A549 (cell line): ENCODE data around the gene RPTOR. TPM values are rescaled to one million over a fixed set of nuclear protein-coding genes. Genes with fewer than 3 reads are reported as not detected.

Source experiments
- ATAC-seq, 2 experiments: fragments of 200-7000 bp in 1 of 2; fragments of >200 bp in 1 of 2; cut with Nextera tagmentation in 1 of 2; cut with Tn5 transposase in 1 of 2; 3 replicates each; pipeline versions ENCODE4 v1.8.0 to v1.9.1; 2018 to 2020; ENCODE audit warnings: mild to moderate bottlenecking in 1 of 2, moderate library complexity in 1 of 2
- CTCF ChIA-PET: fragments of 300-600 bp; sonication (Branson Sonifier 250); formaldehyde crosslinking; extraction: SDS; loops from one replicate; lab custom pipeline; 2021; ENCODE audit warnings: antibody characterized with exemption, inconsistent platforms; lab: Yijun Ruan, JAX
- POLR2A ChIA-PET: fragments of 350-600 bp; formaldehyde crosslinking; extraction: SDS; loops from one replicate; lab custom pipeline; 2021; ENCODE audit warnings: antibody characterized with exemption, inconsistent platforms; lab: Yijun Ruan, JAX
- DNase-seq, 2 experiments: peaks; one replicate each; pipeline versions ENCODE4 v3.0.0 to v3.0.0-alpha.2; 2011 to 2016; ENCODE audit warnings: low read depth in 1 of 2, low spot score in 1 of 2
- FAIRE-seq: peaks from 2 replicates; lab custom pipeline; 2011; peaks lifted over from hg19 to GRCh38; lab: Jason Lieb, UNC
- H3K27ac ChIP-seq, 2 experiments: fragments of >200 bp; sonication (Bioruptor Twin); formaldehyde crosslinking; 3 replicates each; pipeline ENCODE4 v1.5.1; 2016 to 2017
- H3K4me1 ChIP-seq: fragments of >200 bp; sonication (Bioruptor Twin); formaldehyde crosslinking; 3 replicates; pipeline ENCODE4 v1.6.1; 2016
- H3K4me2 ChIP-seq: fragments of >200 bp; sonication (Bioruptor Twin); formaldehyde crosslinking; 3 replicates; pipeline ENCODE4 v1.6.1; 2016
- H3K4me3 ChIP-seq: fragments of >200 bp; sonication (Bioruptor Twin); formaldehyde crosslinking; 3 replicates; pipeline ENCODE4 v1.5.1; 2016
- H3K9me3 ChIP-seq: fragments of >200 bp; sonication (Bioruptor Twin); formaldehyde crosslinking; 3 replicates; pipeline ENCODE4 v1.6.1; 2016
- CBX2 ChIP-seq: fragments of 200-600 bp; sonication (generic); IDR thresholded peaks from 2 replicates; pipeline ENCODE4 v1.6.1; 2016; ENCODE audit warnings: low read depth, mild to moderate bottlenecking, borderline replicate concordance
- CHD2 ChIP-seq: fragments of 150-350 bp; IDR thresholded peaks from 2 replicates; pipeline ENCODE4 v1.6.1; 2014; ENCODE audit warnings: low read length; ENCODE audit not compliant: partially characterized antibody
- EHF ChIP-seq: fragments of 250-450 bp; sonication (Bioruptor Pico); IDR thresholded peaks from 2 replicates; pipeline ENCODE4 v1.5.0; 2020; ENCODE audit warnings: mild to moderate bottlenecking
- EP300 ChIP-seq, 2 experiments: fragments of >200 bp; sonication (Bioruptor Twin); formaldehyde crosslinking; IDR thresholded peaks; 2 replicates in 1 of 2; 3 replicates in 1 of 2; pipeline ENCODE4 v1.6.1; 2016 to 2017
- HDAC2 ChIP-seq: fragments of 200-600 bp; sonication (generic); IDR thresholded peaks from 2 replicates; pipeline ENCODE4 v1.6.1; 2016
- HES2 ChIP-seq: fragments of >200 bp; sonication (Bioruptor Twin); formaldehyde crosslinking; IDR thresholded peaks from 2 replicates; pipeline ENCODE4 v1.6.1; 2016
- HEYL ChIP-seq: fragments of 250-450 bp; sonication (Bioruptor Pico); IDR thresholded peaks from 2 replicates; pipeline ENCODE4 v1.8.0; 2021; ENCODE audit warnings: mild to moderate bottlenecking, moderate library complexity
- HOXB13 ChIP-seq: fragments of 250-450 bp; sonication (Bioruptor Pico); IDR thresholded peaks from 2 replicates; pipeline ENCODE4 v1.5.0; 2020; ENCODE audit warnings: low read depth, mild to moderate bottlenecking, moderate library complexity
- JUNB ChIP-seq: fragments of >200 bp; sonication (Bioruptor Twin); formaldehyde crosslinking; IDR thresholded peaks from 2 replicates; pipeline ENCODE4 v1.6.1; 2016
- KDM5A ChIP-seq: fragments of 200-600 bp; sonication (generic); IDR thresholded peaks from 2 replicates; pipeline ENCODE4 v1.6.1; 2016; ENCODE audit warnings: antibody characterized with exemption, mild to moderate bottlenecking
- MAFK ChIP-seq: fragments of 450-650 bp; IDR thresholded peaks from 2 replicates; pipeline ENCODE4 v1.6.1; 2014; ENCODE audit not compliant: partially characterized antibody
- MAX ChIP-seq: IDR thresholded peaks from 2 replicates; pipeline ENCODE4 v1.6.1; 2012
- MYC ChIP-seq: IDR thresholded peaks from 2 replicates; pipeline ENCODE4 v1.6.1; 2012; ENCODE audit warnings: mild to moderate bottlenecking, inconsistent platforms, low read length, improper control_type of control experiment, borderline replicate concordance
- NFE2L2 ChIP-seq: fragments of 150-350 bp; conservative IDR thresholded peaks from 2 replicates; pipeline ENCODE4 v1.6.1; 2014; ENCODE audit warnings: low read length
- NPAS2 ChIP-seq: fragments of 250-450 bp; sonication (Bioruptor Pico); IDR thresholded peaks from 2 replicates; pipeline ENCODE4 v1.8.0; 2022; ENCODE audit warnings: mild to moderate bottlenecking, moderate library complexity, borderline replicate concordance
- NR3C1 ChIP-seq: fragments of >200 bp; sonication (Bioruptor Twin); formaldehyde crosslinking; IDR thresholded peaks from 3 replicates; pipeline ENCODE4 v1.6.1; 2017
- POLR2AphosphoS2 ChIP-seq: conservative IDR thresholded peaks from 2 replicates; pipeline ENCODE4 v1.6.1; 2012; ENCODE audit warnings: low read length, improper control_type of control experiment, inconsistent platforms
- RAD21 ChIP-seq, 2 experiments: fragments of >200 bp in 1 of 2; sonication (Bioruptor Twin) in 1 of 2; formaldehyde crosslinking in 1 of 2; IDR thresholded peaks in 1 of 2; conservative IDR thresholded peaks in 1 of 2; 2 replicates in 1 of 2; 3 replicates in 1 of 2; pipeline ENCODE4 v1.6.1; 2012 to 2018; ENCODE audit warnings: inconsistent platforms in 1 of 2
- RARB ChIP-seq: fragments of 250-450 bp; sonication (Bioruptor Pico); IDR thresholded peaks from 2 replicates; pipeline ENCODE4 v1.8.0; 2021; ENCODE audit warnings: mild to moderate bottlenecking, moderate library complexity
- RCOR1 ChIP-seq: fragments of 150-350 bp; IDR thresholded peaks from 2 replicates; pipeline ENCODE4 v1.6.1; 2014; ENCODE audit warnings: antibody characterized with exemption, low read length, low read depth
- RFX5 ChIP-seq: fragments of 450-650 bp; IDR thresholded peaks from 2 replicates; pipeline ENCODE4 v1.7.1; 2014; ENCODE audit warnings: antibody characterized with exemption, mild to moderate bottlenecking, moderate library complexity
- RNF2 ChIP-seq: fragments of 200-600 bp; sonication (generic); IDR thresholded peaks from 2 replicates; pipeline ENCODE4 v1.6.1; 2016; ENCODE audit warnings: low read depth, mild to moderate bottlenecking, antibody characterized with exemption, moderate library complexity, borderline replicate concordance
- SMC3 ChIP-seq: fragments of >200 bp; sonication (Bioruptor Twin); formaldehyde crosslinking; IDR thresholded peaks from 3 replicates; pipeline ENCODE4 v1.6.1; 2018; ENCODE audit warnings: inconsistent platforms
- SREBF2 ChIP-seq: fragments of 450-650 bp; IDR thresholded peaks from 2 replicates; pipeline ENCODE4 v1.6.1; 2014; ENCODE audit warnings: mild to moderate bottlenecking, moderate library complexity
- TFCP2L1 ChIP-seq: fragments of 250-450 bp; sonication (Bioruptor Pico); IDR thresholded peaks from 2 replicates; pipeline ENCODE4 v1.5.0; 2021; ENCODE audit warnings: mild to moderate bottlenecking
- ZFP36 ChIP-seq: fragments of 450-650 bp; IDR thresholded peaks from 2 replicates; pipeline ENCODE4 v1.6.1; 2014; ENCODE audit warnings: borderline replicate concordance; ENCODE audit not compliant: partially characterized antibody
- ZNF302 ChIP-seq: fragments of 250-450 bp; sonication (Bioruptor Pico); IDR thresholded peaks from 2 replicates; pipeline ENCODE4 v1.9.0; 2021; ENCODE audit warnings: inconsistent platforms, mild to moderate bottlenecking, moderate library complexity
- ZSCAN20 ChIP-seq: fragments of 250-450 bp; sonication (Bioruptor Pico); IDR thresholded peaks from 2 replicates; pipeline ENCODE4 v1.8.0; 2022; ENCODE audit warnings: mild to moderate bottlenecking, moderate library complexity
- WGBS: methylation state at CpG from one replicate; pipeline ENCODE4 v1.1.6; 2017; ENCODE audit errors: missing lambda C conversion rate; 5-methylcytosine and 5-hydroxymethylcytosine counted together
- polyA plus RNA-seq, 4 experiments: library from polyadenylated mRNA; depleted of rRNA in 3 of 4; stranded (reverse); fragments of >200 nt; fragmentation: RNase III in 1 of 4; extraction: RNeasy Plus Mini Kit Qiagen cat#74134 plus additional on column Dnase treatment in 1 of 4; gene quantifications; 2 replicates in 3 of 4; 3 replicates in 1 of 4; pipeline ENCODE4 v1.2.3, GENCODE V29; 2011 to 2017
- TF ChIP-seq, protein P1 (sequence below): fragments of 150-350 bp; IDR thresholded peaks from 2 replicates; pipeline ENCODE4 v1.6.1; 2014; ENCODE audit warnings: low read depth, mild to moderate bottlenecking, low read length
- TF ChIP-seq, protein P2 (sequence below): fragments of 450-650 bp; IDR thresholded peaks from 2 replicates; pipeline ENCODE4 v1.6.1; 2014; ENCODE audit warnings: antibody characterized with exemption
- TF ChIP-seq, protein P3 (sequence below): fragments of >200 bp; sonication (Bioruptor Twin); formaldehyde crosslinking; IDR thresholded peaks from 3 replicates; pipeline ENCODE4 v1.6.1; 2016

Gene RPTOR
- polyA plus RNA-seq, 2 of the 4 experiments (the other 2 are of a cell fraction): 10.8 to 27.1 TPM

DNA sequence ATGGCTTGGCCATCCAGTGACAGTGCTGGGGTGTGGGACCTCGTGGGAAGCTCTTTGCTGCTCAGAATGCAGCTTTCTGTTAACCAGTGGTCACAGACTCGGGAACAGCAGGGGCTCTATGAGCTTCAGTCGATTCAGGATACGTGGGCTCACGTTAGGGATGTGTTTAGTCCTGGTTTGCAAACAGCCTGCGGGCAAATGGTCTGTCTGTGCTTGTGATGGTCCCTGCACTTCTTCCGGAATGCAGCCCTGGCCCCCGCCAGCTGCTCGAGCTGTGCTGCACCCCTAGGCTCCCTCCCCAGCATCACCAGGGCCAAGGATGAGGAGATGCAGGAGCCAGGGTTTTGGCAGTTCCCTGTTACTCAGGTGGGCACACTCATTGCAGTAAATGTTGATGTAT, 274.2 kb downstream of the RPTOR start:
- FAIRE-seq: no peak
- POLR2A ChIA-PET: no interaction called here
- CTCF ChIA-PET: interaction anchor here (0.9 to 5.2 kb wide), 5 partner anchors 8 to 254 kb away, joined by 3 to 26 read pairs (median 4); no protein-coding TSS in a partner anchor

DNA sequence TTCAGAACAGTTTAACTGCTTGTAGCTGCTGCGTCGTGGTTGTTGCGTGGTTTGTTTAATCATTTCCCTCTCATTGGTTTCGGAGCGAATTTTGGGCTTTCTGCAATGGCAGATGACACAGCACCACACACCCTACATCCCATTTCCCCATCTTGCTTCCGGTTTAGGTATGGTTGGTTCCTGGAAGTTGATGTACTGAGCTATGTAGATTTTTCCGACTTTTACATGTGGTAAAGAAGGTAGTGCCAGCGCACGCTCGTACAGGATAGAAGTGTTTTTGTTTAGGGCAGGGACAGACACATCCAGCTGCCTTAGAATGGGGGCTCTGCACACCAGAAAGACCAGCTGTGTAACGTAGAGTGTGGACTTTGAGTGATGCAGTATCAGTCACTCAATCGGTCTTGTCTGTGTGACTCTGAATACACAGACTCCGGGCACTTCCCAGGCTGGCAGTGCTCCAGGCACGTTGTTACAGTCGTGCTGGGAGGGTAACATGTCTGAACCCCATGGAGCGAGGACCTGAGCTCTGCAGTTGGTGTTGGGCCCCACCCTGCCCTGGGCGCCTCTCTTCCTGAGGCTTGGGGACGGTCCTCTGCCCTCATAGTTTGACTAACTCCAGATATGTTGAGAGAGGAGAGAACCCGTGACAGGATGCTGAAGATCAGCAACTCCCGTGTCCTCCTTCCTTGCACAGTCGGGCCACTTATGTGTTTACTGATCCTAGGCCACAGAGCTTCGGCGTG, 275.0 kb downstream of the RPTOR start:
- ChIA-PET CTCF (interaction anchor here (0.6 to 1.5 kb wide), 3 partner anchors 14 to 25 kb away, joined by 3 to 6 read pairs (median 4); no protein-coding TSS in a partner anchor), POLR2A (no interaction called here)
- FAIRE-seq: no peak
- DNase-seq: no peak
- H3K4me3 ChIP-seq: no peak overlapping the region
- TF ChIP-seq TFCP2L1: no peak
- no peak for TF ChIP-seq MYC
- TF ChIP-seq HDAC2: no peak
- TF ChIP-seq ZNF302 (CRISPR knock-in tag): no peak
- no peak for TF ChIP-seq HOXB13 (CRISPR knock-in tag)
- TF ChIP-seq SREBF2: no peak
- TF ChIP-seq, protein P1, sequence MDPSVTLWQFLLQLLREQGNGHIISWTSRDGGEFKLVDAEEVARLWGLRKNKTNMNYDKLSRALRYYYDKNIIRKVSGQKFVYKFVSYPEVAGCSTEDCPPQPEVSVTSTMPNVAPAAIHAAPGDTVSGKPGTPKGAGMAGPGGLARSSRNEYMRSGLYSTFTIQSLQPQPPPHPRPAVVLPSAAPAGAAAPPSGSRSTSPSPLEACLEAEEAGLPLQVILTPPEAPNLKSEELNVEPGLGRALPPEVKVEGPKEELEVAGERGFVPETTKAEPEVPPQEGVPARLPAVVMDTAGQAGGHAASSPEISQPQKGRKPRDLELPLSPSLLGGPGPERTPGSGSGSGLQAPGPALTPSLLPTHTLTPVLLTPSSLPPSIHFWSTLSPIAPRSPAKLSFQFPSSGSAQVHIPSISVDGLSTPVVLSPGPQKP: no peak
- no peak for TF ChIP-seq SMC3
- no peak for TF ChIP-seq ZSCAN20
- TF ChIP-seq NFE2L2: no peak
- H3K27ac ChIP-seq: no peak overlapping the region
- H3K9me3 ChIP-seq: no peaks in the 10 kb centered on the region
- H3K4me1 ChIP-seq: 0 out of 3 replicates have a peak, but pooled peaks cover 5% of the 10 kb centered on the region
- ATAC-seq: no peak; a peak in 1 of 6 replicates
- WGBS: 89% methylated on average over 21 of the region's 23 CpGs
- H3K4me2 ChIP-seq: no peak overlapping the region

More for the DNA sequence above, 274.2 kb downstream of the RPTOR start:
- no peak overlapping the region for H3K27ac ChIP-seq
- DNase-seq (no peak), ATAC-seq (no peak)
- no peak overlapping the region for H3K4me2 ChIP-seq
- TF ChIP-seq NFE2L2: no peak
- TF ChIP-seq RNF2: no peak
- no peak for TF ChIP-seq RCOR1
- no peak for TF ChIP-seq CHD2
- TF ChIP-seq EP300 (IDR thresholded peaks at IDR 0.05): no peak
- no peak for TF ChIP-seq ZNF302 (CRISPR knock-in tag)
- TF ChIP-seq RARB: no peak
- TF ChIP-seq HDAC2: no peak
- TF ChIP-seq SREBF2: no peak
- TF ChIP-seq NPAS2 (CRISPR knock-in tag): no peak
- TF ChIP-seq POLR2AphosphoS2: no peak
- TF ChIP-seq ZSCAN20: no peak
- TF ChIP-seq, protein P2, sequence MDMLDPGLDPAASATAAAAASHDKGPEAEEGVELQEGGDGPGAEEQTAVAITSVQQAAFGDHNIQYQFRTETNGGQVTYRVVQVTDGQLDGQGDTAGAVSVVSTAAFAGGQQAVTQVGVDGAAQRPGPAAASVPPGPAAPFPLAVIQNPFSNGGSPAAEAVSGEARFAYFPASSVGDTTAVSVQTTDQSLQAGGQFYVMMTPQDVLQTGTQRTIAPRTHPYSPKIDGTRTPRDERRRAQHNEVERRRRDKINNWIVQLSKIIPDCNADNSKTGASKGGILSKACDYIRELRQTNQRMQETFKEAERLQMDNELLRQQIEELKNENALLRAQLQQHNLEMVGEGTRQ: no peak
- 0 out of 3 replicates have a peak, but pooled peaks cover 5% of the 10 kb centered on the region for H3K4me1 ChIP-seq
- WGBS: 95% methylated on average over 9 of the region's 9 CpGs
- no peak overlapping the region for H3K4me3 ChIP-seq
- H3K9me3 ChIP-seq: no peaks in the 10 kb centered on the region

DNA sequence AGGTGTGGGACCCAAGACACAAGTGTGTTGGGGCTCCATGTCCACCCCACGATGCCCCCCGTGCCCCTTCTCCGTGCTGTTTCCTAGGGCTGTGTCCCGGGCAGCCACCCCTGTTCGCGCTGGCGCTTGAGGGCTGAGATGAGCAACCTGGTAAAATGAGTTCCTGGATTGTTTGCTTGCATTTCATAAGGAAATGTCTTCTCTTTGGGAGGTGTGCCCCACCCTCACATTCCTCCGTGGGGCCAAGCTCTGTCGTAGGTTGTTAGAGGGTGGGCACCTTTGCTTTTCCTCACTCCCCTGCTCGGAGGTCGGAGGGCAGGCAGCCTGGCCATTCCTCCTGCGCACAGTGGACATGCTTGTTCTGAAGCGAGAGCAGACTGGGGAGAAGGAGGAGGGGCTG, 275.7 kb downstream of the RPTOR start:
- WGBS: 88% methylated on average over 13 of the region's 13 CpGs

More for the DNA sequence above, 275.7 kb downstream of the RPTOR start:
- ChIA-PET POLR2A (no interaction called here), CTCF (interaction anchor here (1.6 kb wide), 1 partner anchor 8 kb away, joined by 5 read pairs; no protein-coding TSS in a partner anchor)
- TF ChIP-seq SMC3: no peak
- TF ChIP-seq RARB: no peak
- TF ChIP-seq EHF (CRISPR knock-in tag): no peak
- no peak for TF ChIP-seq JUNB
- no peak for TF ChIP-seq KDM5A
- no peak for TF ChIP-seq NR3C1
- TF ChIP-seq MAFK: no peak
- no peak for TF ChIP-seq TFCP2L1
- no peak for TF ChIP-seq MAX
- no peak for TF ChIP-seq HES2
- no peak for TF ChIP-seq CBX2
- no peak for TF ChIP-seq NPAS2 (CRISPR knock-in tag)
- no peak for TF ChIP-seq RAD21 (conservative IDR thresholded peaks at IDR 0.05 in 1 of 2, IDR thresholded peaks at IDR 0.05 in 1 of 2)
- no peak for TF ChIP-seq HEYL (CRISPR knock-in tag)
- no peak for TF ChIP-seq ZFP36
- TF ChIP-seq, protein P3, sequence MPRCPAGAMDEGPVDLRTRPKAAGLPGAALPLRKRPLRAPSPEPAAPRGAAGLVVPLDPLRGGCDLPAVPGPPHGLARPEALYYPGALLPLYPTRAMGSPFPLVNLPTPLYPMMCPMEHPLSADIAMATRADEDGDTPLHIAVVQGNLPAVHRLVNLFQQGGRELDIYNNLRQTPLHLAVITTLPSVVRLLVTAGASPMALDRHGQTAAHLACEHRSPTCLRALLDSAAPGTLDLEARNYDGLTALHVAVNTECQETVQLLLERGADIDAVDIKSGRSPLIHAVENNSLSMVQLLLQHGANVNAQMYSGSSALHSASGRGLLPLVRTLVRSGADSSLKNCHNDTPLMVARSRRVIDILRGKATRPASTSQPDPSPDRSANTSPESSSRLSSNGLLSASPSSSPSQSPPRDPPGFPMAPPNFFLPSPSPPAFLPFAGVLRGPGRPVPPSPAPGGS: no peak
- TF ChIP-seq RFX5: no peak
- TF ChIP-seq SREBF2: no peak
- TF ChIP-seq, all 56 proteins: peak for 0
- Histone ChIP-seq H3K4me2 (no peak overlapping the region), H3K9me3 (no peaks in the 10 kb centered on the region), H3K27ac (no peak overlapping the region), H3K4me3 (no peak overlapping the region), H3K4me1 (0 out of 3 replicates have a peak, but pooled peaks cover 5% of the 10 kb centered on the region)
- no peak for DNase-seq
- FAIRE-seq: no peak
- ATAC-seq: no peak
